Colonic mucosa (tissue), 4 donors: Measurements from ENCODE around the gene RGS16. TPM values are rescaled to one million over a fixed set of nuclear protein-coding genes. Genes with fewer than 3 reads are reported as not detected.

ENCODE experiments used
- DNase-seq: peaks from one replicate; pipeline ENCODE4 v3.0.0-alpha.2; 2020
- H3K27ac ChIP-seq: fragments of 200-600 bp; one replicate; pipeline ENCODE4 v1.8.0; 2021
- H3K27me3 ChIP-seq: fragments of 200-600 bp; one replicate; pipeline ENCODE4 v1.8.0; 2021
- H3K36me3 ChIP-seq: fragments of 200-600 bp; one replicate; pipeline ENCODE4 v1.8.0; 2021
- H3K4me1 ChIP-seq: fragments of 200-600 bp; one replicate; pipeline ENCODE4 v1.8.0; 2021; ENCODE audit warnings: mild to moderate bottlenecking
- H3K4me3 ChIP-seq: fragments of 200-600 bp; one replicate; pipeline ENCODE4 v1.8.0; 2021
- H3K9ac ChIP-seq, 2 donors: one replicate each; pipeline ENCODE4 v1.7.0; 2013; ENCODE audit warnings: control low read depth in 2 of 2, low read depth in 2 of 2, low read length in 2 of 2
- H3K9me3 ChIP-seq: fragments of 200-600 bp; one replicate; pipeline ENCODE4 v1.8.0; 2021
- intact Hi-C: fragments of 100-400 bp; cut with DNase I; formaldehyde crosslinking; loops from one replicate; pipeline ENCODE4 v1.14.1; 2022
- total RNA-seq, 2 donors: library from RNA; stranded (reverse); fragmentation: NEBNext Ultra II Directional in 1 of 2; extraction: Animal tissue kit (Norgen Biotek cat#: 25700) in 1 of 2; gene quantifications; one replicate each; pipeline ENCODE4 v1.2.1, GENCODE V29; 2021
- TF ChIP-seq, protein P1 (sequence below): fragments of 200-600 bp; IDR thresholded peaks from one replicate; pipeline ENCODE4 v1.8.0; 2022; ENCODE audit warnings: antibody characterized with exemption, mild to moderate bottlenecking
- donor health status: healthy.
- donor health status: DM: no; HTN: no; CAD: no.
- donor health status: DM: no; HTN: no; CAD: no.

RGS16 gene
- total RNA-seq, 2 donors from 2014 or later: 0.77 to 1.6 TPM

DNA sequence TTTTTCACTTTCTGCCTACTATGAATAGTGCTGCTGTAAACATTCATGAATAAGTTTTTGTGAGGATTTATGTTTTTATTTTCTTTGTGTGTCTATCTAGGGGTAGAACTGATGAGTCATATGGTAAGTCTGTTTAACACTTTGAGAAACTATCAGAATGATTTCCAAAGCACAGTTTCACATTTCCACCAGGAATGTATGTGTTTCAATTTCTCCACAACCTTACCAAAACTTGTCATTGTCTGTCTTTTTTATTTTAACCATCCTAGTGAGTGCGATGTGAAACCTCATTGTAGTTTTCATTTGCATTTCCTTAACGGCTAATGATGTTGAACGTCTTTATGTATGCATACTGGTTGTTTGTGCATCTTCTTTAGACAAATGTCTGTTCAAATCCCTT lies 38.7 kb downstream of the RGS16 start:
- no peak overlapping the region for H3K9ac ChIP-seq
- H3K4me1 ChIP-seq: no peaks in the 10 kb centered on the region
- H3K9me3 ChIP-seq: no peaks in the 10 kb centered on the region
- DNase-seq: no peak
- intact Hi-C loops: no loop called here
- H3K27me3 ChIP-seq: no peaks in the 10 kb centered on the region
- no peak overlapping the region for H3K27ac ChIP-seq
- no peak overlapping the region for H3K4me3 ChIP-seq
- H3K36me3 ChIP-seq: no peaks in the 10 kb centered on the region
- TF ChIP-seq, protein P1, sequence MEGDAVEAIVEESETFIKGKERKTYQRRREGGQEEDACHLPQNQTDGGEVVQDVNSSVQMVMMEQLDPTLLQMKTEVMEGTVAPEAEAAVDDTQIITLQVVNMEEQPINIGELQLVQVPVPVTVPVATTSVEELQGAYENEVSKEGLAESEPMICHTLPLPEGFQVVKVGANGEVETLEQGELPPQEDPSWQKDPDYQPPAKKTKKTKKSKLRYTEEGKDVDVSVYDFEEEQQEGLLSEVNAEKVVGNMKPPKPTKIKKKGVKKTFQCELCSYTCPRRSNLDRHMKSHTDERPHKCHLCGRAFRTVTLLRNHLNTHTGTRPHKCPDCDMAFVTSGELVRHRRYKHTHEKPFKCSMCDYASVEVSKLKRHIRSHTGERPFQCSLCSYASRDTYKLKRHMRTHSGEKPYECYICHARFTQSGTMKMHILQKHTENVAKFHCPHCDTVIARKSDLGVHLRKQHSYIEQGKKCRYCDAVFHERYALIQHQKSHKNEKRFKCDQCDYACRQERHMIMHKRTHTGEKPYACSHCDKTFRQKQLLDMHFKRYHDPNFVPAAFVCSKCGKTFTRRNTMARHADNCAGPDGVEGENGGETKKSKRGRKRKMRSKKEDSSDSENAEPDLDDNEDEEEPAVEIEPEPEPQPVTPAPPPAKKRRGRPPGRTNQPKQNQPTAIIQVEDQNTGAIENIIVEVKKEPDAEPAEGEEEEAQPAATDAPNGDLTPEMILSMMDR: no peak

GRCh38 chr1:182564406-182565004 lies 39.7 kb downstream of the RGS16 start:
- Histone ChIP-seq H3K4me1 (no peaks in the 10 kb centered on the region), H3K27me3 (no peaks in the 10 kb centered on the region), H3K9ac (no peak overlapping the region), H3K27ac (no peak overlapping the region), H3K9me3 (no peaks in the 10 kb centered on the region), H3K4me3 (no peak overlapping the region), H3K36me3 (no peaks in the 10 kb centered on the region)
- intact Hi-C loops: no loop called here
- no peak for DNase-seq
- TF ChIP-seq, protein P1: no peak

DNA sequence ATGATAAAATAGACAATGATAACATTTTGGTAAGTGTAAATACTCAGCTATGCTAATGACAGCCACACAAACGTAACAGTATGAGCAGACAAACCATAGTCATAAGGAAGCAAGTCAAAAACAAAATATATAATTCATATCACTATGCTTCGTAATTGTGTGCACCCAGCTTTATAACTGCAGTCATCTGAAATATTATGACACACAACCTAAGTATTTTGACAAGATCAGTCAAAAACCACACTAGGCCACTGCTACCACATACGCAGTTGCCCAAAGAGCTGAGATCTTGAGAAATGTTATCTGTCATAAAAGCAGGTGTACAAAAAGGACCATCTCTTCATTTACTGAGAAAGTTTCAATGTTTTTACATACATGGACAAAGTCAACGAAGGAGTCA lies 41.1 kb downstream of the RGS16 start:
- TF ChIP-seq, protein P1: no peak
- no peaks in the 10 kb centered on the region for H3K9me3 ChIP-seq
- H3K4me3 ChIP-seq: no peak overlapping the region
- DNase-seq: no peak
- no peaks in the 10 kb centered on the region for H3K27me3 ChIP-seq
- no peaks in the 10 kb centered on the region for H3K36me3 ChIP-seq
- H3K4me1 ChIP-seq: no peaks in the 10 kb centered on the region
- intact Hi-C loops: no loop called here
- H3K9ac ChIP-seq: no peak overlapping the region
- no peak overlapping the region for H3K27ac ChIP-seq

DNA sequence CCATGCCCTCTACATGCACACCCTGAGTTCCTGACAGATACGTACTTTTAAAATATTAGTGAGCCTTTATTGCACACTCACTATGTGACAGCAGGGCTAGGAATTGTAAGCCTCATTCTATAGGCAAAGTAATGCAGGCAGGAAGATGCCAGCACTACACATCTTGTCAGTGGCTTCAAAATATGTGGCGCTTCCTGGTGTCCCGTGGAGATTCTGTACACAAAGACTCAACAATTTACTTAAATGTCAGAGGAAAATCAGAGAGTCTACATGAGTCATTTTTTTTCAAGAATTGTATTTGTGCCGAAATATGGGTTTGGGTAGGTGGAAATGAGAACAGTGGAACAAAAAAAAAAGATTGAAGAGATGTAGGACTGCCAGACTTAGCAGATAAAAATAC lies 42.7 kb downstream of the RGS16 start:
- no peaks in the 10 kb centered on the region for H3K27me3 ChIP-seq
- no peaks in the 10 kb centered on the region for H3K36me3 ChIP-seq
- intact Hi-C loops: no loop called here

GRCh38 chr1:182560392-182560984 lies 43.7 kb downstream of the RGS16 start:
- H3K9ac ChIP-seq: no peak overlapping the region
- no peak overlapping the region for H3K4me3 ChIP-seq
- H3K4me1 ChIP-seq: no peaks in the 10 kb centered on the region
- H3K36me3 ChIP-seq: no peaks in the 10 kb centered on the region
- H3K27me3 ChIP-seq: no peaks in the 10 kb centered on the region
- TF ChIP-seq, protein P1: no peak
- H3K9me3 ChIP-seq: no peaks in the 10 kb centered on the region
- H3K27ac ChIP-seq: no peak overlapping the region
- no peak for DNase-seq
- intact Hi-C loops: no loop called here

More for the DNA sequence above, 42.7 kb downstream of the RGS16 start:
- Histone ChIP-seq H3K27ac (no peak overlapping the region), H3K9me3 (no peaks in the 10 kb centered on the region), H3K9ac (no peak overlapping the region), H3K4me1 (no peaks in the 10 kb centered on the region), H3K4me3 (no peak overlapping the region)
- TF ChIP-seq, protein P1: no peak
- no peak for DNase-seq
